Subcutaneous abdominal adipose tissue (tissue), 5 donors: ENCODE results near the gene EPS8L2.

Experiments
- H3K27ac ChIP-seq: one replicate; pipeline ENCODE4 v1.7.0; 2013; ENCODE audit warnings: low read depth, mild to moderate bottlenecking, inconsistent platforms, low read length, moderate library complexity
- H3K27me3 ChIP-seq, 5 donors: one replicate each; pipeline ENCODE4 v1.7.0; 2013; ENCODE audit warnings: low read length in 5 of 5, inconsistent platforms in 1 of 5; ENCODE audit not compliant: control insufficient read depth in 5 of 5, insufficient read depth in 4 of 5
- H3K36me3 ChIP-seq, 5 donors: one replicate each; pipeline ENCODE4 v1.7.0; 2013; ENCODE audit warnings: low read length in 5 of 5; ENCODE audit not compliant: control insufficient read depth in 5 of 5, insufficient read depth in 5 of 5
- H3K4me1 ChIP-seq, 5 donors: one replicate each; pipeline ENCODE4 v1.7.0; 2013; ENCODE audit warnings: low read length in 5 of 5, mild to moderate bottlenecking in 3 of 5, moderate library complexity in 1 of 5; ENCODE audit not compliant: control insufficient read depth in 5 of 5, insufficient read depth in 5 of 5
- H3K4me3 ChIP-seq, 5 donors: one replicate each; pipeline ENCODE4 v1.7.0; 2013; ENCODE audit warnings: low read length in 5 of 5, low read depth in 1 of 5
- H3K9ac ChIP-seq, 5 donors: one replicate each; pipeline ENCODE4 v1.7.0; 2013; ENCODE audit warnings: low read length in 5 of 5, mild to moderate bottlenecking in 4 of 5, moderate library complexity in 3 of 5
- H3K9me3 ChIP-seq, 5 donors: one replicate each; pipeline ENCODE4 v1.7.0; 2013; ENCODE audit warnings: low read length in 5 of 5; ENCODE audit not compliant: control insufficient read depth in 5 of 5
- donor health status: healthy.
- donor health status: healthy.
- donor health status: healthy.
- donor health status: healthy.
- donor health status: healthy.

Gene EPS8L2

DNA sequence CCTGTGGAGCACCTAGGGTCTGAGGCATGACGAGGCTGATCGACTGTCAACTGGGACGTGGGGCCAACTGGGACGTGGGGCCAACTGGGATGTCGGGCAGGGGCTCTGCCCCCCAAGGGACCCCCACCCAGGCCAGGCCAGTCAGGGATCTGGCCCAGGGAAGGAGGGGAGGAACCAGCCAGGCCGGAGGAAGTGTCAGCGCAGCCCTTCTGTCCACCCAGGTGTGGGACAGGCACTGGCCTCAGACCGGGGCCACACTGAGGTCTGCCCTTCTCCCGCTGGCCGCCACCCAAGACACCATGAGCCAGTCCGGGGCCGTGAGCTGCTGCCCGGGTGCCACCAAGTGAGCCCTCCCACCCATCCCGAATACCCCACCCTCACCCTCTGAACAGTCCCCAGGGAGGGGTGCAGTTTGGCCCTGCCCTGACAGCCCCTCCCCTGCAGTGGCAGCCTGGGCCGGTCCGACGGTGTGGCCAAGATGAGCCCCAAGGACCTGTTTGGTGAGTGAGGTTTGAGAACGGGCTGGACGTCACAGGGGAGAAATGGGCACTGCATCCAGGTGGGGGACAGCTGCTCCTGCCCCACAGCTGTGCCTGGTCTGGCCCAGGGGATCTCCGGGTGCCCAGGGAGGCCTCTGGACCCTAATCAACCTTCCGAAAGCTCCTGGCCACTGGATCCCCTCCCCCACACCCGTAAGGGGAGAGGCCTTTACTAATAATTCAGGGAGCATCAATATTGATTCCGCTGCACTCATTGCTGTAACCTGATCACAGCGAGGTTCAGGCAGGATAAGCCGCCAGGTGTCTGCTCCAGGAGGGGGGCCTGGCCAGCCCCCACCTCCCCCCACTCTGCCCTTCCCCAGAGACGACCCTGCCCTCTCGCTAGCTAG lies 3.3 kb downstream of the EPS8L2 start:
- Histone ChIP-seq H3K27me3 (peaks cover 23 to 43% (median 40%) of the 10 kb centered on the region in 5 donors), H3K9me3 (no peaks in the 10 kb centered on the region), H3K36me3 (peaks cover 0 to 6% (median 2%) of the 10 kb centered on the region in 5 donors), H3K4me1 (peaks cover 0 to 45% (median 31%) of the 10 kb centered on the region in 5 donors), H3K9ac (no peak overlapping the region), H3K27ac (no peak overlapping the region), H3K4me3 (no peak overlapping the region)

DNA sequence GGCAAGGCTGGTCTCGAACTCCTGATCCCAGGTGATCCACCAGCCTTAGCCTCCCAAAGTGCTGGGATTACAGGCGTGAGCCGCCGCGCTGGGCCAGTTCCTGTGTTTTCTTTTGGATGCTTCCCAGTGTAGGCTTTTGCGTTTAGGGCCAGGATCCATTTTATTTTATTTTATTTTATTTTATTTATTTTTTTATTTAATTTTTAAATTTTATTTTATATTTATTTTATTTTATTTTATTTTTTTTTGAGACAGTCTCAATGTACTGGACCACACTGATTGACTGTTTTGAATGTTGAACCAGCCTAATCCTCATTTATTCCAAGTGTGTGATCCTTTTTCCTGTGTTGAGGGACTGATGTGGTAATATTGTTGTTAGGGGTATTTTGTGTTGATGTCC lies 8.4 kb downstream of the EPS8L2 start:
- H3K4me3 ChIP-seq = no peak overlapping the region
- H3K9me3 ChIP-seq = peaks cover 0 to 3% (median 0%) of the 10 kb centered on the region in 5 donors
- H3K36me3 ChIP-seq = no peaks in the 10 kb centered on the region
- no peak overlapping the region for H3K9ac ChIP-seq
- no peak overlapping the region for H3K27ac ChIP-seq
- H3K27me3 ChIP-seq = peaks cover 5 to 16% (median 13%) of the 10 kb centered on the region in 5 donors
- H3K4me1 ChIP-seq = peaks cover 0 to 17% (median 9%) of the 10 kb centered on the region in 5 donors

DNA sequence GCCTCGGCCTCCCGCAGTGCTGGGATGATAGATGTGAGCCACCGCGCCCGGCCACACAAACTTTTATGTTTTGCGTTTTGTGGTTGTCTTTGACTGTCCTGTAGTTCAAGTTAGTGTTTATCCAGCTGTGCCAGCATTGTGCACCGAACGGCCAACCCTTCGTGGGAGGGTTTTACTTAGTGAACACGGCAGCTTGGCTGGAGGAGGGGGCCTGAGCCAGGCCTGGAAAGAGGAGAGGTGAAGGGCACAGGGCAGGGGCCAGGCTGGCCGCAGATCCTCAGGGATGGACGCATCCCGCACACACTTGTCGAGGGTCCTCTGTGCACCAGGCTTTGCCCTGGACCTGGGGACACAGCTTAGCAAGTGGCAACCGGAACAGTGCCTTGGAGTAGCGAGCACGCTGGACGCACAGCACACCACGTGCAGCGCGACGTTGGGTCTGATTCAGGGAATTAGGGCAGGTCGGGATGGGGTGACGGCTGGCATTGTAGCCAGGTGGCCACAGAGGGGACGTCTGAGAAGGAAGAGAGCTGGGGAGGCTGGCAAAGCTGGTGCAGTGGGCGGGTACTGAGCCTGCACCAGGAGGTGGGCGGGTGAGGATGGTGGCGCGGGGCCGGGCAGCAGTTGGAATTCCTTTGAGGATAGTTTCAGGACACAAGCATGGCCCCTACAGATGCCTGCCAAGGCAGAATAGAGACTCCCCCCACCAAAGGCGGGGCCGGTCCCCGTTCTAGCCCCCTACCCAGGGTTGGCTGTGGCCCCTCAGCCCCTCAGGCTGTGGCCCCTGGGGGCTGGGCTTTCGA lies 13.4 kb downstream of the EPS8L2 start:
- Histone ChIP-seq H3K36me3 (no peaks in the 10 kb centered on the region), H3K4me1 (peaks cover 0 to 11% (median 4%) of the 10 kb centered on the region in 5 donors), H3K27me3 (peaks cover 0 to 31% (median 30%) of the 10 kb centered on the region in 5 donors), H3K9me3 (peaks cover 0 to 3% (median 0%) of the 10 kb centered on the region in 5 donors), H3K27ac (no peak overlapping the region), H3K4me3 (no peak overlapping the region), H3K9ac (no peak overlapping the region)

DNA sequence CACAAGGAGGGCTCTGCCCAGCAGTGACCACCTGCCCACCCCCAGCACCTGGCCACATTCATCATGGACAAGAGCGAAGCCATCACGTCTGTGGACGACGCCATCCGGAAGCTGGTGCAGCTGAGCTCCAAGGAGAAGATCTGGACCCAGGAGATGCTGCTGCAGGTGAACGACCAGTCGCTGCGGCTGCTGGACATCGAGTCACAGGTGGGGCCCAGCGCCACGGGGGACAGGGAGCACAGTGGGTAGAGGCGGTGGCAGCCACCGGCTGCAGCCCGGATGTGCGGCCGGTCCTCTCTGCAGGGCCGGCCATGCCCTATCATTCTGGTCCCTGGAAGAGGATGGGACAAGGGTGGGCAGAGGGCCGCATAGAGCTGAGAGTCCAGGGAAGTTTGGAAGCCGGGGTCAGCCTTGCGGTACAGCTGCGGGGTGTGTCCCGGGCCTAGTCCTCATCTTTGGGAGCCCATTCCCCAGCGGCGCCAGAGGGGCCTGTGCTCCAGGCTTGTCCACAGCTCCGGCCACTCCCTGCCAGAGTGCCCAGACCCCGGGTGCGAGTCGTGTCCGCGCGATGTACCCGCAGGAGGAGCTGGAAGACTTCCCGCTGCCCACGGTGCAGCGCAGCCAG lies 14.1 kb downstream of the EPS8L2 start:
- H3K9me3 ChIP-seq = peaks cover 0 to 3% (median 0%) of the 10 kb centered on the region in 5 donors
- H3K36me3 ChIP-seq = no peaks in the 10 kb centered on the region
- H3K4me1 ChIP-seq = peaks cover 0 to 11% (median 4%) of the 10 kb centered on the region in 5 donors
- H3K27me3 ChIP-seq = peaks cover 0 to 38% (median 30%) of the 10 kb centered on the region in 5 donors
- no peak overlapping the region for H3K9ac ChIP-seq
- no peak overlapping the region for H3K27ac ChIP-seq
- H3K4me3 ChIP-seq = peak overlapping the region in 1 of 5 donors; percentile 15

DNA sequence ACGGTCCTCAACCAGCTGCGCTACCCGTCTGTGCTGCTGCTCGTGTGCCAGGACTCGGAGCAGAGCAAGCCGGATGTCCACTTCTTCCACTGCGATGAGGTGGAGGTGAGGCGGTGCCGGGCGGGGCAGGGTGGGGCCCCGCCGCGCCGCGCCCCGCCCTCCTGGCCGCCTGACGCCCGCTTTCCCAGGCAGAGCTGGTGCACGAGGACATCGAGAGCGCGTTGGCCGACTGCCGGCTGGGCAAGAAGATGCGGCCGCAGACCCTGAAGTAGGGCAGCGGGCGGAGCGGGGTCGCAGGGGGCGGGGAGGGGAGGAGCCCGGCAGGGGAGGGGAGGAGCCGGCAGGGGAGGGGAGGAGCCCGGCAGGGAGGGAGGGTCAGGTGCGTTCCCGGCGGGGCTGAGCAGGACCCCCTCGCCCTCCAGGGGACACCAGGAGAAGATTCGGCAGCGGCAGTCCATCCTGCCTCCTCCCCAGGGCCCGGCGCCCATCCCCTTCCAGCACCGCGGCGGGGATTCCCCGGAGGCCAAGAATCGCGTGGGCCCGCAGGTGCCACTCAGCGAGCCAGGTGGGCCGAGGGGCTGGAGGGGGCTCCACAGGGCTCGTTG lies 14.7 kb downstream of the EPS8L2 start:
- Histone ChIP-seq H3K36me3 (no peaks in the 10 kb centered on the region), H3K9ac (no peak overlapping the region), H3K9me3 (no peaks in the 10 kb centered on the region), H3K27ac (no peak overlapping the region), H3K4me1 (peaks cover 0 to 11% (median 4%) of the 10 kb centered on the region in 5 donors), H3K27me3 (peaks cover 0 to 44% (median 30%) of the 10 kb centered on the region in 5 donors), H3K4me3 (peak overlapping the region in 1 of 5 donors; percentile 15)

DNA sequence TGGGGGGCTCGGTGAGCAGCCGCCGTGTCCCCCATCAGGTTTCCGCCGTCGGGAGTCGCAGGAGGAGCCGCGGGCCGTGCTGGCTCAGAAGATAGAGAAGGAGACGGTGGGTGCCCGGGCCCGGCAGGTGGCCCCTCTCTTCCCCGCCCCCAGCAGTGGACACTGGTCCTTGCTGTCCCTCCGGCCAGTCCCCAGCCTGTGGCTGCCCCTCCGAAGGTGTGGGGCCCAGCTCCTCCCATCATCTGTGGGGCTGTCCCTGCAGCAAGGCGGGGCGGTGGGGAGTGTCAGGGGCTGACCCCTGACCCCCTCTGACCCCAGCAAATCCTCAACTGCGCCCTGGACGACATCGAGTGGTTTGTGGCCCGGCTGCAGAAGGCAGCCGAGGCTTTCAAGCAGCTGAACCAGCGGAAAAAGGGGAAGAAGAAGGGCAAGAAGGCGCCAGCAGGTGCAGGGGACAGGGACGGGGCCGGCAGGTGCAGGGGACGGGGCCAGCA lies 15.3 kb downstream of the EPS8L2 start:
- Histone ChIP-seq H3K4me1 (peaks cover 0 to 13% (median 6%) of the 10 kb centered on the region in 5 donors), H3K36me3 (no peaks in the 10 kb centered on the region), H3K27me3 (peaks cover 0 to 44% (median 30%) of the 10 kb centered on the region in 5 donors)

DNA sequence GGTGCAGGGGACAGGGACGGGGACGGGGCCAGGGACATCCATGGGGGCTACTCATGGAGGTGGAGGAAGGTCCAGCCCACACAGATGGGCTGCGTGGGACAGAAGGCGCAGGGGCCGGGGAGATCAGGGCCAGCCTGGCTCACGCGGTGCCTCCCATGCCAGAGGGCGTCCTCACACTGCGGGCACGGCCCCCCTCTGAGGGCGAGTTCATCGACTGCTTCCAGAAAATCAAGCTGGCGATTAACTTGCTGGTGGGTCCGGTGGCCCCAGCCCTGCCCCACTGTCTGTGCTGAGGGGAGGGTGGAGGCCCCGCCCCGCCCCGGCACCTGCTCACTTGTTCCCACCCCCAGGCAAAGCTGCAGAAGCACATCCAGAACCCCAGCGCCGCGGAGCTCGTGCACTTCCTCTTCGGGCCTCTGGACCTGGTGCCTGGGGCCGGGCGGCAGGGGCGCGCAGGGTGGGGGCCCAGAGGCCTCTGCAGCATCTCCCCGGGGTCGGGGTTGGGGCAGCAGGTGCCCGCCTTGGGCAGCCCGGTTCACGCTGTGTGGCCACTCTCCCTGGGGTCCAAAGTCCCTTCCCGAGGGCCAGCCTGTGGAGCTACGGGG lies 15.8 kb downstream of the EPS8L2 start:
- Histone ChIP-seq H3K9me3 (no peaks in the 10 kb centered on the region), H3K4me3 (no peak overlapping the region), H3K9ac (no peak overlapping the region), H3K27me3 (peaks cover 0 to 44% (median 30%) of the 10 kb centered on the region in 5 donors), H3K4me1 (peaks cover 0 to 18% (median 11%) of the 10 kb centered on the region in 5 donors), H3K27ac (no peak overlapping the region), H3K36me3 (no peaks in the 10 kb centered on the region)

More for the DNA sequence above, 15.3 kb downstream of the EPS8L2 start:
- no peak overlapping the region for H3K27ac ChIP-seq
- no peaks in the 10 kb centered on the region for H3K9me3 ChIP-seq
- no peak overlapping the region for H3K9ac ChIP-seq
- no peak overlapping the region for H3K4me3 ChIP-seq

DNA sequence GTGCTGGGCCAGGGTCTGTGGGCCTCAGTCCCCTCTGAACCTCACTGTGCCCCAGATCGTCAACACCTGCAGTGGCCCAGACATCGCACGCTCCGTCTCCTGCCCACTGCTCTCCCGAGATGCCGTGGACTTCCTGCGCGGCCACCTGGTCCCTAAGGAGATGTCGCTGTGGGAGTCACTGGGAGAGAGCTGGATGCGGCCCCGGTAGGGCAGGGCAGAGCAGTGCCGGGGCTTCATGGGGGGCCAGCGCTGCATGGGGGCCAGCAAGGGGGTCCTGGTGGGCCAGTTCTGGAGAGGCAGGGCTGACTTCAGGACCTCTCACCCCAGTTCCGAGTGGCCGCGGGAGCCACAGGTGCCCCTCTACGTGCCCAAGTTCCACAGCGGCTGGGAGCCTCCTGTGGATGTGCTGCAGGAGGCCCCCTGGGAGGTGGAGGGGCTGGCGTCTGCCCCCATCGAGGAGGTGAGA lies 16.3 kb downstream of the EPS8L2 start:
- Histone ChIP-seq H3K36me3 (no peaks in the 10 kb centered on the region), H3K27me3 (peaks cover 0 to 44% (median 30%) of the 10 kb centered on the region in 5 donors), H3K27ac (no peak overlapping the region), H3K9me3 (no peaks in the 10 kb centered on the region), H3K4me1 (peaks cover 0 to 24% (median 15%) of the 10 kb centered on the region in 5 donors), H3K9ac (no peak overlapping the region), H3K4me3 (no peak overlapping the region)
